ENCODE measurements around the gene EPB41L2.

EPB41L2 gene

GRCh38 chr6:130969166-130969565 lies 93.9 kb downstream of the EPB41L2 start:
- peaks cover 15% of the 10 kb centered on the region for H3K4me1 ChIP-seq (ENCODE audit: control insufficient read depth, low read depth, low read length)
- H3K9ac ChIP-seq (ENCODE audit: low read length) = no peak overlapping the region
- H3K36me3 ChIP-seq (ENCODE audit: control insufficient read depth, low read depth, low read length) = no peaks in the 10 kb centered on the region
- no peak overlapping the region for H3K4me3 ChIP-seq (ENCODE audit: low read length)
- H3K27ac ChIP-seq (ENCODE audit: low read length) = no peak overlapping the region
- no peaks in the 10 kb centered on the region for H3K9me3 ChIP-seq (ENCODE audit: control insufficient read depth, low read depth, low read length)
- H3K27me3 ChIP-seq (ENCODE audit: control insufficient read depth, insufficient read depth, low read length) = no peaks in the 10 kb centered on the region

GRCh38 chr6:130968476-130968875 lies 94.6 kb downstream of the EPB41L2 start:
- Histone ChIP-seq H3K9me3 (ENCODE audit: control insufficient read depth, low read depth, low read length) (no peaks in the 10 kb centered on the region), H3K9ac (ENCODE audit: low read length) (no peak overlapping the region), H3K36me3 (ENCODE audit: control insufficient read depth, low read depth, low read length) (no peaks in the 10 kb centered on the region), H3K27me3 (ENCODE audit: control insufficient read depth, insufficient read depth, low read length) (no peaks in the 10 kb centered on the region), H3K4me1 (ENCODE audit: control insufficient read depth, low read depth, low read length) (peaks cover 13% of the 10 kb centered on the region), H3K27ac (ENCODE audit: low read length) (no peak overlapping the region), H3K4me3 (ENCODE audit: low read length) (no peak overlapping the region)

GRCh38 chr6:130967502-130968445 lies 95.3 kb downstream of the EPB41L2 start:
- Histone ChIP-seq H3K27me3 (ENCODE audit: control insufficient read depth, insufficient read depth, low read length) (no peaks in the 10 kb centered on the region), H3K9me3 (ENCODE audit: control insufficient read depth, low read depth, low read length) (no peaks in the 10 kb centered on the region), H3K9ac (ENCODE audit: low read length) (no peak overlapping the region), H3K4me3 (ENCODE audit: low read length) (no peak overlapping the region), H3K27ac (ENCODE audit: low read length) (no peak overlapping the region), H3K36me3 (ENCODE audit: control insufficient read depth, low read depth, low read length) (no peaks in the 10 kb centered on the region), H3K4me1 (ENCODE audit: control insufficient read depth, low read depth, low read length) (peaks cover 11% of the 10 kb centered on the region)

GRCh38 chr6:130966344-130966980 lies 96.6 kb downstream of the EPB41L2 start:
- Histone ChIP-seq H3K9ac (ENCODE audit: low read length) (no peak overlapping the region), H3K36me3 (ENCODE audit: control insufficient read depth, low read depth, low read length) (no peaks in the 10 kb centered on the region), H3K4me1 (ENCODE audit: control insufficient read depth, low read depth, low read length) (peaks cover 11% of the 10 kb centered on the region), H3K4me3 (ENCODE audit: low read length) (no peak overlapping the region), H3K9me3 (ENCODE audit: control insufficient read depth, low read depth, low read length) (no peaks in the 10 kb centered on the region), H3K27me3 (ENCODE audit: control insufficient read depth, insufficient read depth, low read length) (no peaks in the 10 kb centered on the region), H3K27ac (ENCODE audit: low read length) (no peak overlapping the region)

- Histone ChIP-seq H3K27ac (ENCODE audit: low read length) (no peak overlapping the region), H3K36me3 (ENCODE audit: control insufficient read depth, low read depth, low read length) (no peaks in the 10 kb centered on the region), H3K4me3 (ENCODE audit: low read length) (no peak overlapping the region), H3K27me3 (ENCODE audit: control insufficient read depth, insufficient read depth, low read length) (no peaks in the 10 kb centered on the region), H3K9me3 (ENCODE audit: control insufficient read depth, low read depth, low read length) (no peaks in the 10 kb centered on the region), H3K9ac (ENCODE audit: low read length) (no peak overlapping the region), H3K4me1 (ENCODE audit: control insufficient read depth, low read depth, low read length) (peaks cover 11% of the 10 kb centered on the region)
These were observed 97.4 kb downstream of the EPB41L2 start for GRCh38 chr6:130965656-130966055.

- no peak overlapping the region for H3K9ac ChIP-seq (ENCODE audit: low read length)
- H3K27me3 ChIP-seq (ENCODE audit: control insufficient read depth, insufficient read depth, low read length) = no peaks in the 10 kb centered on the region
- no peaks in the 10 kb centered on the region for H3K9me3 ChIP-seq (ENCODE audit: control insufficient read depth, low read depth, low read length)
- H3K4me1 ChIP-seq (ENCODE audit: control insufficient read depth, low read depth, low read length) = peaks cover 11% of the 10 kb centered on the region
- H3K36me3 ChIP-seq (ENCODE audit: control insufficient read depth, low read depth, low read length) = no peaks in the 10 kb centered on the region
- H3K27ac ChIP-seq (ENCODE audit: low read length) = no peak overlapping the region
- no peak overlapping the region for H3K4me3 ChIP-seq (ENCODE audit: low read length)
These were observed 98.0 kb downstream of the EPB41L2 start for GRCh38 chr6:130964808-130965604.

GRCh38 chr6:130964289-130964688 lies 98.8 kb downstream of the EPB41L2 start:
- Histone ChIP-seq H3K27ac (ENCODE audit: low read length) (no peak overlapping the region), H3K4me3 (ENCODE audit: low read length) (no peak overlapping the region), H3K4me1 (ENCODE audit: control insufficient read depth, low read depth, low read length) (peaks cover 11% of the 10 kb centered on the region), H3K36me3 (ENCODE audit: control insufficient read depth, low read depth, low read length) (no peaks in the 10 kb centered on the region), H3K9me3 (ENCODE audit: control insufficient read depth, low read depth, low read length) (no peaks in the 10 kb centered on the region), H3K9ac (ENCODE audit: low read length) (no peak overlapping the region), H3K27me3 (ENCODE audit: control insufficient read depth, insufficient read depth, low read length) (no peaks in the 10 kb centered on the region)

GRCh38 chr6:130962966-130963365 lies 100.1 kb downstream of the EPB41L2 start:
- no peaks in the 10 kb centered on the region for H3K27me3 ChIP-seq (ENCODE audit: control insufficient read depth, insufficient read depth, low read length)
- H3K27ac ChIP-seq (ENCODE audit: low read length) = no peak overlapping the region
- peaks cover 11% of the 10 kb centered on the region for H3K4me1 ChIP-seq (ENCODE audit: control insufficient read depth, low read depth, low read length)
- H3K9ac ChIP-seq (ENCODE audit: low read length) = no peak overlapping the region
- no peaks in the 10 kb centered on the region for H3K9me3 ChIP-seq (ENCODE audit: control insufficient read depth, low read depth, low read length)
- no peaks in the 10 kb centered on the region for H3K36me3 ChIP-seq (ENCODE audit: control insufficient read depth, low read depth, low read length)
- no peak overlapping the region for H3K4me3 ChIP-seq (ENCODE audit: low read length)

- Histone ChIP-seq H3K36me3 (ENCODE audit: control insufficient read depth, low read depth, low read length) (no peaks in the 10 kb centered on the region), H3K4me3 (ENCODE audit: low read length) (no peak overlapping the region), H3K9me3 (ENCODE audit: control insufficient read depth, low read depth, low read length) (no peaks in the 10 kb centered on the region), H3K4me1 (ENCODE audit: control insufficient read depth, low read depth, low read length) (peaks cover 6% of the 10 kb centered on the region), H3K9ac (ENCODE audit: low read length) (no peak overlapping the region), H3K27ac (ENCODE audit: low read length) (no peak overlapping the region), H3K27me3 (ENCODE audit: control insufficient read depth, insufficient read depth, low read length) (no peaks in the 10 kb centered on the region)
These were observed 101.9 kb downstream of the EPB41L2 start for GRCh38 chr6:130961148-130961547.

GRCh38 chr6:130959951-130960350 lies 103.1 kb downstream of the EPB41L2 start:
- no peak overlapping the region for H3K27ac ChIP-seq (ENCODE audit: low read length)

GRCh38 chr6:130958468-130958867 lies 104.6 kb downstream of the EPB41L2 start:
- H3K27me3 ChIP-seq (ENCODE audit: control insufficient read depth, insufficient read depth, low read length) = no peaks in the 10 kb centered on the region

More at GRCh38 chr6:130959951-130960350, 103.1 kb downstream of the EPB41L2 start:
- no peaks in the 10 kb centered on the region for H3K4me1 ChIP-seq (ENCODE audit: control insufficient read depth, low read depth, low read length)
- no peaks in the 10 kb centered on the region for H3K9me3 ChIP-seq (ENCODE audit: control insufficient read depth, low read depth, low read length)
- no peak overlapping the region for H3K9ac ChIP-seq (ENCODE audit: low read length)
- no peaks in the 10 kb centered on the region for H3K27me3 ChIP-seq (ENCODE audit: control insufficient read depth, insufficient read depth, low read length)
- no peak overlapping the region for H3K4me3 ChIP-seq (ENCODE audit: low read length)
- no peaks in the 10 kb centered on the region for H3K36me3 ChIP-seq (ENCODE audit: control insufficient read depth, low read depth, low read length)

More at GRCh38 chr6:130958468-130958867, 104.6 kb downstream of the EPB41L2 start:
- Histone ChIP-seq H3K4me3 (ENCODE audit: low read length) (no peak overlapping the region), H3K9ac (ENCODE audit: low read length) (no peak overlapping the region), H3K27ac (ENCODE audit: low read length) (no peak overlapping the region), H3K4me1 (ENCODE audit: control insufficient read depth, low read depth, low read length) (no peaks in the 10 kb centered on the region), H3K9me3 (ENCODE audit: control insufficient read depth, low read depth, low read length) (no peaks in the 10 kb centered on the region), H3K36me3 (ENCODE audit: control insufficient read depth, low read depth, low read length) (peaks cover 3% of the 10 kb centered on the region)
